Measurements from ENCODE around the gene FCER1G.
"Not testable (repeated sequence)": the region's sequence is repeated elsewhere in the genome, so short reads cannot be mapped to it uniquely, and the experiment has no call there.

Gene FCER1G

GRCh38 chr1:161216945-161217712 lies 2.0 kb downstream of the FCER1G start:
- Histone ChIP-seq H3K9ac (ENCODE audit: low read length) (peak overlapping the region; percentile 88), H3K36me3 (ENCODE audit: control insufficient read depth, insufficient read depth, low read length, severe bottlenecking) (peaks cover 32% of the 10 kb centered on the region), H3K27me3 (replicated peaks; ENCODE audit: control insufficient read depth, insufficient read depth, low read length) (no peaks in the 10 kb centered on the region), H3K4me3 (ENCODE audit: low read length) (peak overlapping the region; percentile 42), H3K4me1 (ENCODE audit: control insufficient read depth, insufficient read depth, low read length) (peaks cover 40% of the 10 kb centered on the region), H3K9me3 (ENCODE audit: control insufficient read depth, low read length) (no peaks in the 10 kb centered on the region)
- DNase-seq (ENCODE audit: low read depth), result peak; percentile 50

GRCh38 chr1:161217831-161218230 lies 2.7 kb downstream of the FCER1G start:
- H3K4me3 ChIP-seq (ENCODE audit: low read length), result no peak overlapping the region
- no peaks in the 10 kb centered on the region for H3K9me3 ChIP-seq (ENCODE audit: control insufficient read depth, low read length)

DNA sequence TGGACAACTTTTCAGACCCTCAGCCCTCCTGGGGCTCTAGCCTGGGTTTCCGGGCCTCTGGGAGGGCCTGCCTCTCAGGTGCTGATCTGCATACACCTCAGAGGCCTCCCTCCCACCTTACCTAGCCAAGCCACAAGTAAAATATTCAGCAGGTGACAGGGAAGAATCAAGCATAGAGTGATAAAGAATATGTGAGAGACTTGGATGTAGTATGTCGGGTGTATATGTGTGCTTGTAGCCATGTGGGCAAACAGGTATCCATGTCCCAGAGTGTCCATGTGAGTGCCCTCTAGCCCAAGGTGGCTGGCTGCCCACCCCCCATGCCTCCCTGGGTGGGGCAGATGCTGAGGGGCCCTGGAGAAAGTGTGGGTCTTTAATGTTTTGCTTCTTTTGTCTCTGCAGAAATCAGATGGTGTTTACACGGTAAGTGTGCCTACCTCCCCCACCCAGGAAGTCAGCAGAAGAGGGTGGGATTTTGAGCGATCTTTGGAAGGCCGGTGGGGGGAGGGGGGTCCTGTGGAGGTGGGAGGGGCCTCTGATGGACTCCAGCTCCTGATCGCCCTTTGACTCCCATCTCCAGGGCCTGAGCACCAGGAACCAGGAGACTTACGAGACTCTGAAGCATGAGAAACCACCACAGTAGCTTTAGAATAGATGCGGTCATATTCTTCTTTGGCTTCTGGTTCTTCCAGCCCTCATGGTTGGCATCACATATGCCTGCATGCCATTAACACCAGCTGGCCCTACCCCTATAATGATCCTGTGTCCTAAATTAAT lies 3.4 kb downstream of the FCER1G start:
- Histone ChIP-seq H3K9ac (ENCODE audit: low read length) (no peak overlapping the region), H3K9me3 (ENCODE audit: control insufficient read depth, low read length) (no peaks in the 10 kb centered on the region), H3K36me3 (ENCODE audit: control insufficient read depth, insufficient read depth, low read length, severe bottlenecking) (peaks cover 18% of the 10 kb centered on the region), H3K4me1 (ENCODE audit: control insufficient read depth, insufficient read depth, low read length) (peaks cover 44% of the 10 kb centered on the region), H3K4me3 (ENCODE audit: low read length) (no peak overlapping the region), H3K27me3 (replicated peaks; ENCODE audit: control insufficient read depth, insufficient read depth, low read length) (no peaks in the 10 kb centered on the region)
- DNase-seq (ENCODE audit: low read depth), result no peak

More at GRCh38 chr1:161217831-161218230, 2.7 kb downstream of the FCER1G start:
- H3K36me3 ChIP-seq (ENCODE audit: control insufficient read depth, insufficient read depth, low read length, severe bottlenecking), result peaks cover 24% of the 10 kb centered on the region
- DNase-seq (ENCODE audit: low read depth), result no peak
- H3K4me1 ChIP-seq (ENCODE audit: control insufficient read depth, insufficient read depth, low read length), result peaks cover 44% of the 10 kb centered on the region
- H3K9ac ChIP-seq (ENCODE audit: low read length), result peak overlapping the region; percentile 88
- H3K27me3 ChIP-seq (replicated peaks; ENCODE audit: control insufficient read depth, insufficient read depth, low read length), result no peaks in the 10 kb centered on the region

DNA sequence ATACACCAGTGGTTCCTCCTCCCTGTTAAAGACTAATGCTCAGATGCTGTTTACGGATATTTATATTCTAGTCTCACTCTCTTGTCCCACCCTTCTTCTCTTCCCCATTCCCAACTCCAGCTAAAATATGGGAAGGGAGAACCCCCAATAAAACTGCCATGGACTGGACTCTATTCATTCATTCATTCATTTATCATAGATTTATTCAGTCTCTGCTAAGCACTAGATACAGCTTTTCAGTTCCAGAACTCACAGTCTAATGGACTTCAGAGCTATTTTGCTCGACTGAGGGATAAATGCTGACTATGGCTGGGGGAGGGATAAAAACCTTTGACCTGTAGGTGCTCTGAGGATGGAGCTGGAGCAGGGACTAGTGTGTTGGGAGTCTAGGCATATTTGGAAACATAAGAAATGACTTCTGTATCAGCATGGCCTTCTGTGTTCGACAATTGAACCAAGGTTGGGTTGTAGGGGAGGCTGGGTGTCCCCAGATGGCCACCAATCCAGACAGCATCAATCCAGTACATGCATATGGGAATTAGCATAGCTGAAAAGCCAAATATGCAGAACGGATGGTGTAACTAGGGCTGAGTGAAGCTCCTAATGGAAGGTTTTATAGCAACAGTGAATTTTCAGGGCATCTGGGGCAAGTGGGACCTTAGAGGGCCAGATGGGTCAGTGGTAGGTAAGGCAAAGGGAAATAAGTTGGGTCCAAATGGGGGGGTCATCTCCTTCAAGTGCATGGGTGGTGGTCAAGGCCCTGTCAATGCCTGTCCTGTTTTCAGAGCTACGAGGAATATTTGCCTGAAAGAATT lies 4.2 kb downstream of the FCER1G start:
- no peaks in the 10 kb centered on the region for H3K9me3 ChIP-seq (ENCODE audit: control insufficient read depth, low read length)
- DNase-seq (ENCODE audit: low read depth), result no peak
- H3K27me3 ChIP-seq (replicated peaks; ENCODE audit: control insufficient read depth, insufficient read depth, low read length), result no peaks in the 10 kb centered on the region
- H3K9ac ChIP-seq (ENCODE audit: low read length), result no peak overlapping the region
- no peak overlapping the region for H3K4me3 ChIP-seq (ENCODE audit: low read length)
- H3K36me3 ChIP-seq (ENCODE audit: control insufficient read depth, insufficient read depth, low read length, severe bottlenecking), result peaks cover 10% of the 10 kb centered on the region
- peaks cover 44% of the 10 kb centered on the region for H3K4me1 ChIP-seq (ENCODE audit: control insufficient read depth, insufficient read depth, low read length)

GRCh38 chr1:161220002-161220401 lies 4.9 kb downstream of the FCER1G start:
- DNase-seq (ENCODE audit: low read depth), result no peak
- Histone ChIP-seq H3K27me3 (replicated peaks; ENCODE audit: control insufficient read depth, insufficient read depth, low read length) (no peaks in the 10 kb centered on the region), H3K9ac (ENCODE audit: low read length) (no peak overlapping the region), H3K4me1 (ENCODE audit: control insufficient read depth, insufficient read depth, low read length) (peaks cover 44% of the 10 kb centered on the region), H3K4me3 (ENCODE audit: low read length) (no peak overlapping the region), H3K36me3 (ENCODE audit: control insufficient read depth, insufficient read depth, low read length, severe bottlenecking) (peaks cover 5% of the 10 kb centered on the region), H3K9me3 (ENCODE audit: control insufficient read depth, low read length) (no peaks in the 10 kb centered on the region)

DNA sequence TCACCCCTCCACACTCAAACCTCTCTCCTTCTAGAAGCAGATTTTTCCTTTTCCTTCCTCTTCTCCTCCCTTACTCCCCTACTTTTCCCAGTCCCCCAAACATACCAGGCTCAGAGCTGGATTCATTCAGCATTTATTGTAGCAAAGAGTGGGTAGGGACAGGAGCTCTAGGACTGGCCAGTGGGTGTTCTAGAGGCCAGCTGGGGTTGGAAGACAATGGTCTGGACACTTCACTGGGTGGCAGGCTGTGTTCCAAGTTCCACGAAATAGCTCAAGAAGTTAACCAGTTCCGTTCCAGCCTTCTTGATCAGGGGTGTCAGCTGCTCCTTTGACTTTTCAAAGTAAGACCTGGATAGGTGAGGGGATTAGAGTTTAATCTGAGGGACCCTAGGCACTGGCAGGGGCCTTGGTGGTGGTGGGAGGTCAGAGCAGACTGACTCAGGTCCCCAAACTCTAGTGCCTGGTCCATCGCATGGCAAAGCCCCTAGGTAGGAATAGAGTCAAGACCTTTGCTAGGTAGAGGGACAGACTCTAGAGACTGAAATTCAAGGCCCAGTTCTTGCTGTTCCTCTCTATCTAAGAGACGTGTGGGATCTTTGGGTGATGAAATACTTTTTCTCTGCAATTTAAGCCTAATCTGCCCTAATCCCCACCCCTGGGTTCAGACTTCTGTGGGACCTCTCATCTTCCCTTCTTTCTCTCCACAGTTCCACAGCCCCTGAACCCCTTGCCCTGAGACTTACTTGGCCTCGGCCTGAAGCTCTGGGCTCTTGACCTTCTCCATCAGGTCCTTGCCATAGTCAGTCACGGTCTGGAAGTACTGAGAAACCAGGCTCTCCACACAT lies 7.3 kb downstream of the FCER1G start:
- H3K9ac ChIP-seq (ENCODE audit: low read length), result no peak overlapping the region
- H3K9me3 ChIP-seq (ENCODE audit: control insufficient read depth, low read length), result no peaks in the 10 kb centered on the region
- no peak overlapping the region for H3K4me3 ChIP-seq (ENCODE audit: low read length)

GRCh38 chr1:161223805-161224694 lies 9.0 kb downstream of the FCER1G start:
- Histone ChIP-seq H3K36me3 (ENCODE audit: control insufficient read depth, insufficient read depth, low read length, severe bottlenecking) (peaks cover 12% of the 10 kb centered on the region), H3K4me3 (ENCODE audit: low read length) (no peak overlapping the region), H3K9ac (ENCODE audit: low read length) (no peak overlapping the region), H3K27me3 (replicated peaks; ENCODE audit: control insufficient read depth, insufficient read depth, low read length) (no peaks in the 10 kb centered on the region), H3K4me1 (ENCODE audit: control insufficient read depth, insufficient read depth, low read length) (peaks cover 25% of the 10 kb centered on the region), H3K9me3 (ENCODE audit: control insufficient read depth, low read length) (no peaks in the 10 kb centered on the region)
- DNase-seq (ENCODE audit: low read depth), result no peak

More for the DNA sequence above, 7.3 kb downstream of the FCER1G start:
- DNase-seq (ENCODE audit: low read depth), result no peak
- no peaks in the 10 kb centered on the region for H3K36me3 ChIP-seq (ENCODE audit: control insufficient read depth, insufficient read depth, low read length, severe bottlenecking)
- peaks cover 36% of the 10 kb centered on the region for H3K4me1 ChIP-seq (ENCODE audit: control insufficient read depth, insufficient read depth, low read length)
- H3K27me3 ChIP-seq (replicated peaks; ENCODE audit: control insufficient read depth, insufficient read depth, low read length), result no peaks in the 10 kb centered on the region

DNA sequence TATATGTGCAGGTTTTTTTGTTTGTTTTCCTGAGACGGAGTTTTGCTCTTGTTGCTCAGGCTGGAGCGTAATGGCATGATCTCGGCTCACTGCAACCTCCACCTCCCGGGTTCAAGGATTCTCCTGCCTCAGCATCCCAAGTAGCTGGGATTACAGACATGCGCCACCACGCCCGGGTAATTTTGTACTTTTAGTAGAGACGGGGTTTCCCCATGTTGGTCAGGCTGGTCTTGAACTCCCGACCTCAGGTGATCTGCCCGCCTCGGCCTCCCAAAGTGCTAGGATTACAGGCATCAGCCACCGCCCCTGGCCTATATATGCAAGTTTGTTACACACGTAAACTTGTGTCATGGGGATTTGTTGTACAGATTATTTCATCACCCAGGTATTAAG lies 9.6 kb downstream of the FCER1G start:
- DNase-seq (ENCODE audit: low read depth); H3K9ac ChIP-seq (ENCODE audit: low read length); H3K9me3 ChIP-seq (ENCODE audit: control insufficient read depth, low read length); H3K4me3 ChIP-seq (ENCODE audit: low read length); H3K27me3 ChIP-seq (replicated peaks; ENCODE audit: control insufficient read depth, insufficient read depth, low read length): not testable (repeated sequence)
- Histone ChIP-seq H3K4me1 (ENCODE audit: control insufficient read depth, insufficient read depth, low read length) (peaks cover 21% of the 10 kb centered on the region), H3K36me3 (ENCODE audit: control insufficient read depth, insufficient read depth, low read length, severe bottlenecking) (peaks cover 19% of the 10 kb centered on the region)

GRCh38 chr1:161225178-161225533 lies 10.1 kb downstream of the FCER1G start:
- Histone ChIP-seq H3K36me3 (ENCODE audit: control insufficient read depth, insufficient read depth, low read length, severe bottlenecking) (peaks cover 23% of the 10 kb centered on the region), H3K4me1 (ENCODE audit: control insufficient read depth, insufficient read depth, low read length) (peaks cover 21% of the 10 kb centered on the region), H3K4me3 (ENCODE audit: low read length) (peak overlapping the region; percentile 4), H3K27me3 (replicated peaks; ENCODE audit: control insufficient read depth, insufficient read depth, low read length) (no peaks in the 10 kb centered on the region), H3K9me3 (ENCODE audit: control insufficient read depth, low read length) (no peaks in the 10 kb centered on the region), H3K9ac (ENCODE audit: low read length) (peak overlapping the region; percentile 54)
- DNase-seq (ENCODE audit: low read depth), result no peak
